ENCODE results near the gene UNC5B.

UNC5B gene

DNA sequence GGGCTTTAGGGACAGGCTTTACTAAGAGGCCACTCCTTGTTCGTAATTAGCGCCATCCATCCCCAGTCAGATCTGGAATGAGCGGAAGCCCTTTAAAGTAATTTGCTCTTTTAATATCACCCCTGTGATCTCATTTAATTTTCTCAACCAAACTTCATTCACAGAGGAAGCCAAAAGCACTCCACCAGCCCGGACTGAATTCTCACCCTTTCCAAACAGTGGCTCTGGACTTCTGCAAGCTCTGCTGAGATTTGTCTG, 43.1 kb downstream of the UNC5B start:
- no peak for DNase-seq (ENCODE audit: low spot score)

DNA sequence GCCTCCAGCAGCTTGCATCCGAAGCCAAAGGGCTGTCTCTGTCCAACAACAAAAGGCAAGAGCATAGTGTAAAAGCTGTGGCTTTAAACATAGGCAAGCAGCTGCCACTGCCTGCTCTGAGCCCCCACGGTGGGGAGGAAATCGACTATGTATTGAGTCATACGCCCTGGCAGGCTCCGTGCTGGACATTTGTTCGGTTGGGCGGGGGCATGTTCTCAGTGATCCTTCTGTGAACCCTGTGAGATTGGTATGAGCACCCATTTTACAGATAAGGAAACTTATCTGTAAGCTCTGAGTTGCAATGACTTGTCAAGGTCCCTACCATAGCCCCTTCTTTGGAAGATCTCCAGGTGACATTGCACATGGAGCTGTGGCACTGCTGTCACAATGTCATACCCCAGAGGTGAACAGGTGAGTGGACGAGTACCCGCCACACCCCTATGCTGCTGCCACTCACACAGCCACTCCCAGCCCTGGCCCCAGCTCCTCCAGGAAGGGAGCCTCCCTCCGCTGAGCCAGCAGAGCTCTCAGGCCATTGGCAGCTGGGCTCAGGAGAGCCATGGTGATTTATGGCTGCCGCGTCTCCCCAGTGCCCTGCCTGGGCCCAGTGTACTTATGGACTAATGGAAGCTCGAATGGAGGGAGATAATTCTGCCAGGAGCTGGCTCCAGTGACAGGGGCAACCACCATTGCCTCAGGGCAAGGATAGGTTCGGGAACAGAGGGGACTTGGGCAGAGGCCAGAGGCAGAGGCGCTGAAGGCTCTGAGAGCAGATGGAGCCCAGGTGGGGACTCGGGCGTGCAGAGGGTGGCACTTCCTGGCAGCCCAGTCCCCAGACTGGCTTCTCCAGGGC, 43.7 kb downstream of the UNC5B start:
- no peak for DNase-seq (ENCODE audit: low spot score)

- DNase-seq (ENCODE audit: low spot score), result no peak
Observed at GRCh38 chr10:71256661-71257318, 44.4 kb downstream of the UNC5B start.

DNA sequence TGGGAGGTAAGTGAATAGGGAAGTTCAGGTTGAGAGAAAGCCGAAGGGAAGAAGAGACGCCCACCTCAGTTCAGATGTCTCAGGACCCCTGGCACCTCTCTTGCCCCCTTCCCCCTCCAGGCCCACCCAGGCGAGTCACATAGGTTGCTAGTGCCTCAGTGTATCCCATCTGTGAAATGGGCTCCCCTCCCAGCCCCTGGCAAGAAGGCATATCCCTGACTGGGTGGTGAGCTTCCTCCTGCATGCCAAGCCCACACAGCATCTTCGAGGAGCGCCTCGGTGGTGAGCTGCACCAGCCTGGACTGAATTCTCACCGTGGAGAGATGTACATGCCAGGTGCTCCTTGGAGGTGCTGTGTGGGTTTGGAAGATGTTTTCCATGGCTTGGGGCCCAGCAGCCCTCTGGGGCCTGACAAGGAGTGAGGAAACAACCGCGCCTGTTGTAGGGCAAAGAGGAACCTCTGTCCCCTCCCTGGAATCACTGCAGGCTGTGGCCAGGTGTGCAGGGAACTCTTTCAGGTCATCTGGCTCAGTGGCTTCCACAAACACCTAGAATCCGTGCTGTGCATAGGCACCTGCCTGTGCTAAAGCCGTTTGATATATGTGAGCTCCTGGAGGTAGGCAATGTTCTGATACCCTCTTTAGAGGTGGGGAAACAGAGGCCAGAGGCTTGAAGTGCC, 45.1 kb downstream of the UNC5B start:
- DNase-seq (ENCODE audit: low spot score), result no peak

DNA sequence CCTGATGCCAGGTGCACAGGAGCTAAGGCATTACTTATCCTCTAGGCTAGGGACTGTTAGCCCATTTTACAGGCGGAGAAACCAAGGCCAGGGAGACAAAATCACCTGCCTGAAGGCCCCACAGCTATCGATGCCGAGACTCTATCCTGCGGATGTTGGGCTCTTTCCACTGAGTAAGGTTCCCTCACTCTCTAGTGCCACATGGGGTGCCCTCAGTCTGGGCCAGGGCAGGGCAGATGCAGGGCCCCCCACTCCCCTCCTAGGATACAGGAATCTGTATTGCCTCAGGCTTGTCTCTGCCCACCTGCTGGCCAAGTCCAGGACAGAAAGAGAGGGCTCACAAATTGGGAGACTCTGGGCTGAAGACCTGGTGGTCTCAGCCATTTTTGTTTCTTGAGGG, 45.7 kb downstream of the UNC5B start:
- no peak for DNase-seq (ENCODE audit: low spot score)

GRCh38 chr10:71258446-71259145, 46.2 kb downstream of the UNC5B start:
- no peak for DNase-seq (ENCODE audit: low spot score)

GRCh38 chr10:71259282-71259681, 46.9 kb downstream of the UNC5B start:
- DNase-seq (ENCODE audit: low spot score), result no peak

- no peak for DNase-seq (ENCODE audit: low spot score)
Observed at GRCh38 chr10:71259815-71260501, 47.6 kb downstream of the UNC5B start.

- DNase-seq (ENCODE audit: low spot score), result peak; percentile 62
Observed at GRCh38 chr10:71260622-71261325, 48.4 kb downstream of the UNC5B start.

GRCh38 chr10:71262027-71262426, 49.7 kb downstream of the UNC5B start:
- DNase-seq (ENCODE audit: low spot score), result no peak

DNA sequence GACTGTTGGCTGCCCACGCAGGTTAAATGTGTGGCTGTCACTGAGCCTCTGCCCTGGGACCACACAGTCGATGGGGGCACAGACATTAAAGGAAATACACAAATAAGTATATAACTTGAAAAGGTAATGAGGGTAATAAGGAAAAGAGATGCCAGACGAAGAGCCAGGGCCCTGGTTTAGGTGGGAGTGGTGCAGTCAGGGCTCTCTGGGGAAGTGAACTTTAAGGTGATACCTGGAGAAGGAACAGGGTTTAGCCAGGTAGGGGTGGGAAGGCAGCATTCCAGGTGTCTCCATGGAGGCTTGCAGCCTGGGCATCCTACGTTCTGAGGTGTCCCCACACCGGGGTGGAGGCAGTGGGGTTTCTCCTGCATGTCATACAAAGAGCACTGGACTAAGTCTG, 50.4 kb downstream of the UNC5B start:
- no peak for DNase-seq (ENCODE audit: low spot score)

- DNase-seq (ENCODE audit: low spot score), result no peak
Observed at GRCh38 chr10:71263376-71263775, 51.0 kb downstream of the UNC5B start.

DNA sequence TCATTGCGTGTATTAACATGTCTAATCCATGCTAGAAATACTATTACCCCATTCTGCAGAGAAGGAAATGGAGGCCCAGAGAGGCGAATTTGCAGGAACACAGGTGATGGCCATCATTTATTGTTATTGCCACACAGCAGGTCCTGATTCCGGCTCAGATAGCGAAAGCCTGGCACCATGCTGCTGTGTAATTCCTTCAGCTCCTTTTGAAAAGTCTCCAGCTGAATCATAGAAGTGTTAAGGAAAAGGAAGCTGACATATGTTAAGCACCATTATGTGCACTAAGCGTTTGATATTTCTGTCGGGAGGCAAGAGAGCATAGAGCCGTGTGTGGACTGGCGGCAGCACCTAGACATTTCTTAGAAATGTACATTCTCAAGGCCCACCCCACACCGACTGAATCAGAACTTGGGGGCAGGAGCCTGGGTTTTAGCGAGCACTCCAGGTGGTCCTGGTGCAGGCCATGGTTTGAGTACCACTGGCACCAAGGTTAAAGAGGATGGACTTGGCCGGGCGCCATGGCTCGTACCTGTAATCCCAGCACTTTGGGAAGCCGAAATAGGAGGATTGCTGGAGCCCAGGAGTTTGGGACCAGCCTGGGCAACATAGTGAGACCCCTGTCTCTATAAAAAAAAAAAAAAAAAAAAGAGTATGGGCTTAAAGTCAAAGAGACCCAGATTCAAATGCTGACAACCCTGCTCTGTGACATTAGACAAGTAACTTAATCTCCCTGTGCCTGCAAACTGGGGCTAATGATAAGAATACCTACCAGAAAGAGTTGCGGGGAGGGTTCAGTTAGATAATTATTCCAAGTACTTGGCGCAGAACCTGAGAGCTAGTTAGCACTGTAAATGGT, 52.2 kb downstream of the UNC5B start:
- no peak for DNase-seq (ENCODE audit: low spot score)

DNA sequence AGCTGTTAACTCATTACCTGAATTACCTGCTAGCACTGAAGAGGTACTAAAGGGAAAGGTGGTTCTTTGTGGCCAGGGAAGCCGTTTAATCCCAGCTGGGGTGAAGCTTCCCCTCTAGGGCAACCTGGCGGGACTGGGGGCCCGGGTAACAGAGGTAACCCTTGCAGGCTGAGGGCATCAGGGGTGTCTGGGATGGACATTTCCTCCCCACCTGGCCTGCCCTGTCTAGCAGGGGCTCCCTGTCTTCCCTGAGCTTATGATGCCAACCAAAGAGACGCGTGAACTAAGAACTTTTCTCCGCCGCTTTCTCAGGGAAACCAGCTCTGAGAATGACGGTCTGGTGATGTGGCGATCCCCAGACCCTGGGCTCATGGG, 52.8 kb downstream of the UNC5B start:
- DNase-seq (ENCODE audit: low spot score), result no peak

- no peak for DNase-seq (ENCODE audit: low spot score)
Observed at GRCh38 chr10:71265618-71266146, 53.3 kb downstream of the UNC5B start.

DNA sequence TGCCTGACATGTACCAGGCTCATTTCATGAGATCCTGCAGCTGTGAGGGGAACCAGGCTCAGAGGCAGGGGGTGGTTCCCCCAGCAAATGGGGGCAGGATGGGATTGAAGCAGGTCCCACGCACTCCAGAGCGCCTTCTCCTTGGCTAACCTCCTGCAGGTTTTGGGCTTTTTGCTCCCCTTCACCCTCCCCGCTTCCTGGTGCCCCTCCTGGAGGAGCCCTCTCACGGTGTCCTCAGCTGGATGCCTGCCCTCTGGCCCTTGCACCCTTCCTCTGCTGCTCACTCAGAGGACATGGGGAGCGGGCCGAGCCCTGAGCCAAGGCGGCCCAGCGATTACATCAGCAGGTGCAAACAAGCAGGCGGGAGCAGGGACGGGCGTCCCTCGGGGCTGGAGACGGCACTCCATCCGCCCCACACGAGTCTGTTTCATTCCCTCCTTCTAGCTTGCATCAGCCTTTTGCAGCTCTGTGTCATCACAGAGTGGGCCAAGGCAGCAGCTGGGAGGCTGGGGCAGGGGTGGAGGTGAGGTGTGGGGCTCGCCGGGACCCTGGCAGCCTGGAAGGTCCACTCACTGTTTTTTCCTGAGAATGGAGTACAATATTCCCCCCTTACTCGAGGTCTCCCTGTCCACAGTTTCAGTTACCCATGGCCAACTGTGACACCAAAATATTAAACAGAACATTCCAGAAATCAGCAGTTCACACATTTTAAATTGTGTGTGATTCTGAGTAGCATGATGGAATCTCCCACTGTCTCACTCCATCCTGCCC, 54.0 kb downstream of the UNC5B start:
- DNase-seq (ENCODE audit: low spot score), result no peak

DNA sequence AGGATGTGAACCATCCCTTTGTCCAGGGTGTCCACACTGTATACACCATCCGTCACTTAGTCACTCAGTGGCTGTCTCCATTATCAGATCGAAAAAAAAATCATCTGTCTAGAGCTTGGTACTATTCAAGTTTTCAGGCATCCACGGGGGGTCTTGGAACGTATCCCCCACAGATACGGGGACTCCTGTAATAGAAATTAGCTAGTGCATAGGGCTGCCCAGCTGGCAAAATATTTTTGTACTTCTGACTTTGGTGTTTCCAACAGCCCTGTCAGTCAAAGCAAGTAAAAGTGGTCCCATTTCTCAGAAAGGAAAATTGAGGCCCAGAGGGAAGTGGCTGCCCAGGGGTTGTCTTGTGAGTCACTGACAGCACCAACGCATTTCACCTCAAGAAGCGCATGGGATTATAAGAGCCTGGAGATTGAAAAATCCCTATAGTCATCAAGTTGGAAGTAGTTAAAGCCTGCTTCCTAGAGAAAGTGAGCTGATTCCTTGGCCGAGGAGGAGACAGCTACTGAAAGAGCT, 54.6 kb downstream of the UNC5B start:
- no peak for DNase-seq (ENCODE audit: low spot score)

DNA sequence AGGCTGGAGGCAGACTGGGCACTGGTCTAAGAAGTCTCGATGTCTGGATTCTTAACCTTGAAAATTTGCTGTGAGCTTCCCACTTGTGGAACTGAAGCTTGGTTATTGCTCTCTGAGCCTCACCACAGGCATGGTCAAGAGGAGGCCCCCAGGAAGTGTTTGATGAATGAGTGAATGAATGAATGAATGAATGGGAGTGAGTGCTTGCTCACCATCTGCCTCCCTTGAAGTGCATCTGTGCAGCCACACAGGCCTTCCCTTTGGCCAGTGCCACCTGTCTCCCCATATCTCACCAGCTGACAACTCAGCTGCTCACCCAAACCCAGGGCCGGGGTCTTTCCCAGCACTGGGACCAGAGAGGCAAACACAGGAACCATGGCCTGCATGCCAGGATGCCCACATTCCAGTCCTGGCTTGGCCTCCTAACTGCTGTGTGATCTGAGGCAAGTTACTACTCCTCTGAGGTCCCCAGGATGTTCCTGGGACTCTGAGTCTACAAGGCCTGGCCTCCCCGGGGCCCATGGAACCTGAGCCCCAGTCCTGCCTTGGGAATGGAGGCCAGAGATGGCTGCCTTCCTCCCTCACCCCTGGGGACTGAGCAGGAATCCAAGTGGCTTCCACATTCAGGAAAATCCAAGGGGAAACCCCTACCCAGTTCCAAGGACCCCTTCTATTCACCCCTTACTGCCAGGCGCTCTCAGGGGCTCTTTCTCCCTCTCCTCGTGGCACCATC, 55.3 kb downstream of the UNC5B start:
- DNase-seq (ENCODE audit: low spot score), result no peak
